Left renal pelvis (tissue), 4 donors: ENCODE results near the gene YBX1. TPM values are rescaled to one million over a fixed set of nuclear protein-coding genes. Genes with fewer than 3 reads are reported as not detected.
"Not testable (repeated sequence)": the region's sequence is repeated elsewhere in the genome, so short reads cannot be mapped to it uniquely, and the experiment has no call there.

Experiments used
- DNase-seq, 4 donors: peaks; one replicate each; pipeline ENCODE4 v3.0.0-alpha.2; 2013; ENCODE audit warnings: low read depth in 4 of 4, low spot score in 3 of 4
- polyA plus RNA-seq, 4 donors: library from polyadenylated mRNA; unstranded; fragments of 120-200 nt; gene quantifications; one replicate each; pipeline ENCODE4 v1.2.1, GENCODE V29; 2013; ENCODE audit not compliant: insufficient read length in 4 of 4

YBX1 gene
- polyA plus RNA-seq, 4 donors: 471 to 693 (median 629) TPM

GRCh38 chr1:42746436-42747105, 64.4 kb downstream of the YBX1 start:
- DNase-seq: no peak

- DNase-seq: no peak
Measured at GRCh38 chr1:42747125-42747524, 64.9 kb downstream of the YBX1 start.

- no peak for DNase-seq
Measured at GRCh38 chr1:42748021-42748420, 65.8 kb downstream of the YBX1 start.

DNA sequence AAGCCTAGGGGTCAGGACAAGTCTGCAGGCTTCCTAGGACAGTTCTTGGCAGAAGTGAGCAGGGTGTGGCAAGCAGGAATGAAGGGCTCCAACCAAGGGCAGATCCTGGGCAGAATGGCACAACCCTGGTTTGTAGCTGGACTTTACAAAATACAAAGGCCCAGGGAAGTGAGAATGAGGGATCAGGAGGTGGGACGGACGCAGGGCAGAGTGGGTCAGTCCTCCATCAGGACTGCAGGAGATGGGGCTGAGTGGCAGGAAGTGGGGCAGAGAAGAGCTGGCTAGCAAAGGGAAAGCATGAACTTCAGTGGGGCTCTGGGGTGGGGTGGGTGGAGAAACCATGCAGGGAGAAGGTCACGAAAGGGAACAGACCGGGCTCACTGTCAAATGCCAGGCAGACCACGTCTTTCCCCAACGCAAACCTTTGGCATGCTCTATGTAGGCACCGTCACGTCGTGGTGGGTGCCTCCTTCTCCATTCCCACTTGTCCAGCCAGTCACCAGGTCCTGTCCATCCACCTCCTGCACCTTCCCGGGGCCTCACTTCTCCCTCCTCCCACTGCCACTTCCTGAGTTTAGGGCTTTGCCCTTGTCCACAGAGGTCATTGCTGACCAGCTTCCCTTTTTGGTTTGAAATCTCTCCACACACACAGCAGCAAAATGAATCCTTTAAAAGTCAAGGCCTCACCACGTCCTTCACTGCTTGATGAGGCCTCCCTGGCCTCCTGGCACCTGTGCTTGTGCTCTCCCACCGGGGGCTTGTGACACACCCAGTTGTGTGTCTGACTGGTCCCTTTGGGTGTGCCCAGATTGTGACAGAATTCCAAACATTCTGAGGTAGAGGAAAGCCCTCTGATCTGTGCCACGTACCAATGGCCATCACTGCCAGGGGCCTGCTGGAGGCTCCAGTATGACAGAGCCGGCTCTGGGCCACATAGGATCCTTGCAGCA, 66.5 kb downstream of the YBX1 start:
- no peak for DNase-seq

DNA sequence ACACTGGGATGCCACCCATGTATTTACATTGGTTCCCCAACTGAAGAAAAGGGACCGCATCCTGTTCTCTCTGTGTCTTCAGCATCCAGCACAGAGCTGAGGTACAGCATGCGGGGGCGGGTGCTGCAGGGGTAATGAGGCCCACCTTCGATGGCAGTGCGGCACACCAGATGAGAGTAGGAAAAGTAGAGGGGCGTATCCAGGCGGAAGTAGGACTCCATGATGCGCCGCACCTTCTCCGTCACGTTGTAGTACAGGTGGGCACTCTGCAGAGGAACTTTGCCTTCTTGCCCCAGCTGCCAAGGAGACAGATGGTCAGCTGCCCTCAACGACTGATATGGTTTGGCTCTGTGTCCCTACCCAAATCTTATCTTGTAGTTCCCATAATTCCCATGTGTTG, 67.8 kb downstream of the YBX1 start:
- no peak for DNase-seq

GRCh38 chr1:42751511-42752070, 69.4 kb downstream of the YBX1 start:
- DNase-seq: not testable (repeated sequence)

DNA sequence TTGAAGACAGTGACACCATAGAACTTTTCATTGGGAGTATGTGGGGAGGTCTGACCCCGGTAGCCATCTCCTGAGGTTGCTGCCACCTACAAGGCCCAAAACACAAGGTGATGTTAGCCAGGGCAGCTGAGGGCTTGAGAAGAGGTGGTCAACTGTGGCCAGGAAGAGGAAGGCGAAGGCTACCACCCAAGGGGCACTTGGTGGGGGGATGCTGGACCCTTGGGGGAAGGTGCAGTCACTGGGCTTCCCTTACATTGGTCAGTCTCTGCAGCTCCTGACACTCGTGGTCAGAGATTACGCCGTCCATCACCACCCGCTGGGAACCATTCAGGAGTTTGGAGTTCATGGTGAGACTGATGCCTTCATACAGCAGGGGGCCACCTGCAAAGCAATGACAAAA, 70.1 kb downstream of the YBX1 start:
- DNase-seq: no peak

DNA sequence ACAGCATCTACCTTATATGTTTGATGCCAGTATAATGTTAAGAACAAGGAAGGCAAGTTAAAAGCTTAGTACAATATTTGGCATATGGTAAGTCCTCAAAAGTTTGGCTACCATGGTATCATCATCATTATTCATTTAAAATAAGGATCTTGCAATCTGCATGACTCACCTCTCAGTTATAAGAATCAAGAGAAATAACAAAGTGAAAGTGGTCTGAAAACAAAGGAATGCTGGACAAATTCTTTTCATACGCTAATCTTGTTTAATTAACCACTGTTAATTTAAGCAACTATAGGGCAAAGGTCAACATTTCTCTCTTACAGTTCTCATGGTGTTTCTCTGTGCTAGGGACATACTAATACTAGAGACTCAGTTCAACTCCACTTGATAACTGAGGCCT, 70.9 kb downstream of the YBX1 start:
- DNase-seq: no peak

Other genes with a start within 250 kb of the YBX1 start
- gene ZMYND12, start 226.4 kb upstream of the YBX1 start, polyA plus RNA-seq: 1 to 10 TPM; 1.0 to 5.1 (median 3.6) TPM
- 10 to 100 TPM; 50.1 to 97.3 (median 86.7) TPM for gene PPCS, start 225.9 kb upstream of the YBX1 start, polyA plus RNA-seq
- gene CCDC30, start 219.1 kb upstream of the YBX1 start, polyA plus RNA-seq: 10 to 100 TPM in 3 of 4 donors, 1 to 10 TPM in 1; 5.8 to 22.0 (median 17.8) TPM
- 10 to 100 TPM; 45.2 to 57.3 (median 55.3) TPM for gene PPIH, start 24.0 kb upstream of the YBX1 start, polyA plus RNA-seq
- 100 to 1,000 TPM in 1 of 4 donors, 10 to 100 TPM in 2, 1 to 10 TPM in 1; 2.1 to 103 (median 79.2) TPM for gene CLDN19, start 57.8 kb downstream of the YBX1 start, polyA plus RNA-seq
- 100 to 1,000 TPM in 1 of 4 donors, 10 to 100 TPM in 3; 70.7 to 119 (median 73.5) TPM for gene P3H1, start 84.6 kb downstream of the YBX1 start, polyA plus RNA-seq
- 10 to 100 TPM in 3 of 4 donors, 1 to 10 TPM in 1; 7.8 to 13.1 (median 11.3) TPM for gene C1orf50, start 84.8 kb downstream of the YBX1 start, polyA plus RNA-seq
- gene TMEM269, start 102.6 kb downstream of the YBX1 start, polyA plus RNA-seq: 1 to 10 TPM in 1 of 4 donors, under 1 TPM in 3; 0.47 to 1.0 (median 0.89) TPM
- 10 to 100 TPM; 13.9 to 23.8 (median 22.0) TPM for gene ERMAP, start 134.7 kb downstream of the YBX1 start, polyA plus RNA-seq
- gene SVBP, start 135.0 kb downstream of the YBX1 start, polyA plus RNA-seq: 10 to 100 TPM; 61.8 to 80.4 (median 71.0) TPM
- 10 to 100 TPM; 13.6 to 23.6 (median 20.0) TPM for gene ZNF691, start 164.2 kb downstream of the YBX1 start, polyA plus RNA-seq